Ishikawa (cell line): ENCODE results near the gene MCF2L2.

ENCODE experiments used
- EP300 ChIP-seq: IDR thresholded peaks from 2 replicates; pipeline ENCODE4 v1.6.1; 2012; ENCODE audit warnings: borderline replicate concordance
- REST ChIP-seq: IDR thresholded peaks from 2 replicates; pipeline ENCODE4 v1.6.1; 2012; ENCODE audit warnings: low read depth, mild to moderate bottlenecking

- no peak for TF ChIP-seq EP300
- no peak for TF ChIP-seq REST
These were observed 194.5 kb downstream of the MCF2L2 start for GRCh38 chr3:183233966-183234365.
